RWPE2 (cell line): ENCODE results near the gene EPX.
"Not testable (repeated sequence)": the region's sequence is repeated elsewhere in the genome, so short reads cannot be mapped to it uniquely, and the experiment has no call there.

ENCODE experiments used
- ATAC-seq: fragments of 200-7000 bp; cut with Tn5 transposase; 3 replicates; pipeline ENCODE4 v1.9.1; 2021; ENCODE audit warnings: low read depth
- DNase-seq: peaks from one replicate; pipeline ENCODE4 v3.0.0-alpha.2; 2020; ENCODE audit warnings: low spot score
- H3K27ac ChIP-seq: fragments of 450-650 bp; 2 replicates; pipeline ENCODE4 v1.5.1; 2017; ENCODE audit warnings: mild to moderate bottlenecking; ENCODE audit not compliant: poor library complexity, severe bottlenecking
- H3K27me3 ChIP-seq: fragments of 250-450 bp; sonication (Bioruptor Pico); 2 replicates; pipeline ENCODE4 v1.5.1; 2021; ENCODE audit warnings: mild to moderate bottlenecking, moderate library complexity; ENCODE audit not compliant: insufficient read depth, poor library complexity, severe bottlenecking
- H3K36me3 ChIP-seq: fragments of 250-450 bp; sonication (Bioruptor Pico); 2 replicates; pipeline ENCODE4 v1.5.1; 2020; ENCODE audit warnings: low read depth, mild to moderate bottlenecking, moderate library complexity
- H3K4me1 ChIP-seq: fragments of 250-450 bp; sonication (Bioruptor Pico); 2 replicates; pipeline ENCODE4 v1.5.1; 2021; ENCODE audit warnings: mild to moderate bottlenecking, moderate library complexity; ENCODE audit not compliant: insufficient read depth, poor library complexity, severe bottlenecking
- H3K4me3 ChIP-seq: fragments of 250-450 bp; sonication (Bioruptor Pico); 2 replicates; pipeline ENCODE4 v1.5.1; 2021; ENCODE audit warnings: mild to moderate bottlenecking, moderate library complexity; ENCODE audit not compliant: severe bottlenecking
- H3K9me3 ChIP-seq: fragments of 250-450 bp; sonication (Bioruptor Pico); 2 replicates; pipeline ENCODE4 v1.5.1; 2021; ENCODE audit warnings: mild to moderate bottlenecking, moderate library complexity; ENCODE audit not compliant: severe bottlenecking
- CTCF ChIP-seq: fragments of 450-650 bp; IDR thresholded peaks from one replicate; pipeline ENCODE4 v1.5.1; 2017; ENCODE audit warnings: mild to moderate bottlenecking, moderate library complexity; ENCODE audit not compliant: poor library complexity, severe bottlenecking

The EPX gene

GRCh38 chr17:58192612-58193011 lies at the start of gene EPX:
Gene EPX (plus strand): TSS chr17:58192726. CDS start chr17:58192847, 121 bp downstream.
- no peak for TF ChIP-seq CTCF
- H3K36me3 ChIP-seq: no peaks in the 10 kb centered on the region
- ATAC-seq (no peak), DNase-seq (no peak)
- no peaks in the 10 kb centered on the region for H3K9me3 ChIP-seq
- peaks cover 5% of the 10 kb centered on the region for H3K27me3 ChIP-seq
- H3K4me3 ChIP-seq: no peak within 1 kb of the TSS
- peaks cover 3% of the 10 kb centered on the region for H3K4me1 ChIP-seq
- no peak within 1 kb of the TSS for H3K27ac ChIP-seq

GRCh38 chr17:58143335-58143734 lies 49.2 kb upstream of the EPX start:
- not testable (repeated sequence) for DNase-seq, H3K9me3 ChIP-seq, H3K4me3 ChIP-seq, H3K27ac ChIP-seq, H3K4me1 ChIP-seq, H3K36me3 ChIP-seq, ATAC-seq
- peaks cover 45% of the 10 kb centered on the region for H3K27me3 ChIP-seq

GRCh38 chr17:58144801-58145200 lies 47.7 kb upstream of the EPX start:
- ATAC-seq (no peak), DNase-seq (no peak)
- no peaks in the 10 kb centered on the region for H3K36me3 ChIP-seq
- peaks cover 2% of the 10 kb centered on the region for H3K9me3 ChIP-seq
- no peak overlapping the region for H3K27ac ChIP-seq
- no peak overlapping the region for H3K4me3 ChIP-seq
- no peaks in the 10 kb centered on the region for H3K4me1 ChIP-seq
- TF ChIP-seq CTCF: no peak
- H3K27me3 ChIP-seq: peaks cover 43% of the 10 kb centered on the region

- Histone ChIP-seq H3K4me3 (no peak within 1 kb of the TSS), H3K36me3 (no peaks in the 10 kb centered on the region), H3K27me3 (peaks cover 69% of the 10 kb centered on the region), H3K4me1 (no peaks in the 10 kb centered on the region), H3K9me3 (peaks cover 2% of the 10 kb centered on the region), H3K27ac (no peak within 1 kb of the TSS)
- DNase-seq (no peak), ATAC-seq (no peak)
- no peak for TF ChIP-seq CTCF
Observed at GRCh38 chr17:58147930-58148434, 44.5 kb upstream of the EPX start, which contains the start of gene OR4D1. Gene OR4D1 (plus strand): TSS chr17:58148384. CDS start chr17:58155154, 6,770 bp downstream.

- TF ChIP-seq CTCF: no peak
- H3K27me3 ChIP-seq: peaks cover 73% of the 10 kb centered on the region
- no peak overlapping the region for H3K27ac ChIP-seq
- H3K4me3 ChIP-seq: no peak overlapping the region
- H3K9me3 ChIP-seq: peaks cover 2% of the 10 kb centered on the region
- no peaks in the 10 kb centered on the region for H3K36me3 ChIP-seq
- H3K4me1 ChIP-seq: no peaks in the 10 kb centered on the region
- ATAC-seq: no peak
- DNase-seq: no peak
Observed at GRCh38 chr17:58148609-58149008, 43.9 kb upstream of the EPX start.
